GM19023 (cell line): ENCODE data around the gene CES3.

Experiments
- ATAC-seq: cut with Tn5 transposase; IDR thresholded peaks from one replicate; pipeline ENCODE4 v1.9.1; 2021; ENCODE audit warnings: mild to moderate bottlenecking, moderate library complexity; ENCODE audit not compliant: unreplicated experiment

CES3 gene

GRCh38 chr16:66961065-66961744, at the start of gene CES3:
Gene CES3 (plus strand): TSS chr16:66961266. CDS start chr16:66961308, 42 bp downstream.
- ATAC-seq: peak; percentile 81

- ATAC-seq: no peak
These were observed 49.3 kb upstream of the CES3 start for GRCh38 chr16:66911801-66912200.

- no peak for ATAC-seq
These were observed 48.0 kb upstream of the CES3 start for GRCh38 chr16:66913081-66913480.

- no peak for ATAC-seq
These were observed 47.4 kb upstream of the CES3 start for GRCh38 chr16:66913711-66914110.

GRCh38 chr16:66914541-66914940, 46.5 kb upstream of the CES3 start:
- no peak for ATAC-seq

- no peak for ATAC-seq
These were observed 46.0 kb upstream of the CES3 start for GRCh38 chr16:66915041-66915440.

GRCh38 chr16:66916518-66916917, 44.5 kb upstream of the CES3 start:
- ATAC-seq: no peak

- ATAC-seq: no peak
These were observed 43.3 kb upstream of the CES3 start for GRCh38 chr16:66917741-66918140.

- no peak for ATAC-seq
These were observed 42.7 kb upstream of the CES3 start for GRCh38 chr16:66918355-66918754.

GRCh38 chr16:66918803-66919568, 42.1 kb upstream of the CES3 start, which contains the start of gene CDH16:
Gene CDH16 (minus strand): TSS chr16:66918885. CDS start chr16:66918065, 820 bp downstream.
- no peak for ATAC-seq

- ATAC-seq: no peak
These were observed 41.3 kb upstream of the CES3 start for GRCh38 chr16:66919569-66920298.

- ATAC-seq: no peak
These were observed 40.8 kb upstream of the CES3 start for GRCh38 chr16:66920299-66920590.

GRCh38 chr16:66920924-66921680, 40.0 kb upstream of the CES3 start:
- no peak for ATAC-seq

GRCh38 chr16:66921729-66922450, 39.2 kb upstream of the CES3 start:
- ATAC-seq: no peak

- ATAC-seq: no peak
These were observed 37.8 kb upstream of the CES3 start for GRCh38 chr16:66923247-66923731.

- no peak for ATAC-seq
These were observed 37.2 kb upstream of the CES3 start for GRCh38 chr16:66923866-66924265.

GRCh38 chr16:66924527-66925321, 36.3 kb upstream of the CES3 start:
- peak; percentile 40 for ATAC-seq

GRCh38 chr16:66925322-66925840, 35.7 kb upstream of the CES3 start, which contains the start of gene RRAD:
Gene RRAD (minus strand): TSS chr16:66925535. CDS start chr16:66925179, 356 bp downstream.
- peak; percentile 32 for ATAC-seq
